ENCODE data around the gene ADAM12. TPM values are rescaled to one million over a fixed set of nuclear protein-coding genes. Genes with fewer than 3 reads are reported as not detected.

ADAM12 gene
- total RNA-seq, 3 donors from 2014 or later (not counting 1 experiment from before 2014, with no cell fraction given), result 1.6 to 1.9 (median 1.8) TPM

DNA sequence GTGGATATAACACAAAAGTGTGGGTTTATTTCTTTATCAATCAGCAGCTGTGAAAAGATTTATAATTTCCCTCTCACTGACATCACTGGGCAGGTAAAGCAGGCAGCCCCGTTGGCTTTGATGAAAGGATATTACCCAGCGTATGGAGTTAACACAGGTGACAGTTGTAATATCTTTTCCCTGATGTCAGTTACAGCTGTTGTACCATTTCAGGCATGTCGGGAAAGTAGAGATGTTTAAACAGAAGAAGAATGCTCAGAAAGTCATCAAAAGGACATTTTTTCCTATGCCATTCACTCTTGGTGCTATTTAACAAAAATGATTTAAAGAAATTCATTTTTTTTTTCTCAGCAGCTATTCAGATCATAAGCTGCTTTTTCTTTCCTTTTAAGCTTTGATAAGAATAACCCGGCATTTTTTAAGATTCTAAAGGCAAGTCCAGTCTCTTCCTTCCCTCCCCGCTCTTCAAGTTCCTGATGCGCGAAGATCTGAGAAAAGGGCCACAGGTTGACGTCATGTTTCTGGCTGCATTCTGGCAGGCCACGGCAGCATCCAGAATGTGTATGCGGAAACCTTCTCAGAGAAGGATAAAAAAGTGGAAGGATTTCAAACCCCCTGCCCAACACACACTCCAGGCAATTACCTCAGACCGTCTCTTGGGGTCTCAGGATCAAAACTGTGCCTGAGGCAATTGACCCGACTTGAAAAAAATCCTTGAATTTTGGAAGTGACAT is 32.5 kb upstream of the ADAM12 start:
- Mint-ChIP-seq H3K36me3 (peaks cover 14% of the 10 kb centered on the region), H3K4me3 (no peak overlapping the region), H3K4me1 (peaks cover 0 to 8% of the 10 kb centered on the region in 2 donors), H3K9me3 (peaks cover 5 to 8% of the 10 kb centered on the region in 2 donors), H3K27me3 (ENCODE audit: low read depth in 2 of 2) (peaks cover 3 to 24% of the 10 kb centered on the region in 2 donors), H3K27ac (no peak overlapping the region)
- H3K9me3 ChIP-seq (ENCODE audit: control insufficient read depth, insufficient read depth, low read length), result peaks cover 12% of the 10 kb centered on the region
- DNase-seq (no peak), ATAC-seq (no peak)
- intact Hi-C loops (cut with micrococcal nuclease), result no loop called here
- peaks cover 2% of the 10 kb centered on the region for H3K4me1 ChIP-seq (ENCODE audit: control insufficient read depth, insufficient read depth, low read length)
- WGBS (ENCODE audit: insufficient coverage), result 90% methylated on average over 11 of the region's 12 CpGs
- H3K27me3 ChIP-seq (ENCODE audit: control insufficient read depth, insufficient read depth, low read length), result no peaks in the 10 kb centered on the region
- H3K4me3 ChIP-seq (ENCODE audit: low read length), result no peak overlapping the region
- TF ChIP-seq CTCF (IDR thresholded peaks at IDR 0.05), result no peak
- no peaks in the 10 kb centered on the region for H3K36me3 ChIP-seq (ENCODE audit: control insufficient read depth, insufficient read depth, low read length)
- no peak overlapping the region for H3K27ac ChIP-seq (ENCODE audit: low read length)

- Mint-ChIP-seq H3K27ac (no peak overlapping the region), H3K4me3 (no peak overlapping the region), H3K9me3 (peaks cover 0 to 4% of the 10 kb centered on the region in 2 donors), H3K27me3 (ENCODE audit: low read depth in 2 of 2) (peaks cover 6 to 32% of the 10 kb centered on the region in 2 donors), H3K36me3 (no peaks in the 10 kb centered on the region), H3K4me1 (no peaks in the 10 kb centered on the region)
- Histone ChIP-seq H3K4me1 (ENCODE audit: control insufficient read depth, insufficient read depth, low read length) (no peaks in the 10 kb centered on the region), H3K27me3 (ENCODE audit: control insufficient read depth, insufficient read depth, low read length) (no peaks in the 10 kb centered on the region), H3K27ac (ENCODE audit: low read length) (no peak overlapping the region), H3K4me3 (ENCODE audit: low read length) (no peak overlapping the region), H3K9me3 (ENCODE audit: control insufficient read depth, insufficient read depth, low read length) (peaks cover 2% of the 10 kb centered on the region), H3K36me3 (ENCODE audit: control insufficient read depth, insufficient read depth, low read length) (no peaks in the 10 kb centered on the region)
- intact Hi-C loops (cut with micrococcal nuclease), result no loop called here
- DNase-seq, result no peak
- ATAC-seq, result no peak
- 72% methylated on average over 3 of the region's 4 CpGs for WGBS (ENCODE audit: insufficient coverage)
- TF ChIP-seq CTCF (IDR thresholded peaks at IDR 0.05), result no peak
These were observed 29.0 kb upstream of the ADAM12 start for GRCh38 chr10:126417220-126417825.

DNA sequence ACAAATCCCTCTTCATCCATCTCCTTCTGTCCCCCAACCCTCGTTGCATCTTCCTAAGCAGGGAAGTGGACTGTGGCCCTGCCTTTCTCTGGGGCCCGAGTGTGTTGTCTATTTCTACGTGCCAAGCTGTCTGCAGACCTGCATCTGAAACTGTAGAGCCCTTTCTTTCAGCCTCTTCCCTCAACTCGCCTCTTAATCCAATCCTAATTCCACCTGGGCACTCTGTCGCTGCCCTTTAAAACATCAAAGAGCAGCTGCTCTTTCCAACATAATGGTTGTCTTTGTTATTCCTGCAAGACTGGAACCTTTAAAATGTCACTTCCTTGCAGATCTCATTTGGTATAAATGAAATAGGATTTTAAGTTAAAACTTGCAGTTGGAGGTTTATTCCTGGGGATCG is 21.5 kb upstream of the ADAM12 start:
- H3K4me3 Mint-ChIP-seq, result no peak overlapping the region
- H3K27ac Mint-ChIP-seq, result no peak overlapping the region
- H3K4me1 ChIP-seq (ENCODE audit: control insufficient read depth, insufficient read depth, low read length), result no peaks in the 10 kb centered on the region

More for the DNA sequence above, 21.5 kb upstream of the ADAM12 start:
- Histone ChIP-seq H3K36me3 (ENCODE audit: control insufficient read depth, insufficient read depth, low read length) (no peaks in the 10 kb centered on the region), H3K9me3 (ENCODE audit: control insufficient read depth, insufficient read depth, low read length) (no peaks in the 10 kb centered on the region), H3K27me3 (ENCODE audit: control insufficient read depth, insufficient read depth, low read length) (no peaks in the 10 kb centered on the region), H3K4me3 (ENCODE audit: low read length) (no peak overlapping the region), H3K27ac (ENCODE audit: low read length) (no peak overlapping the region)
- no peak for DNase-seq
- TF ChIP-seq CTCF (IDR thresholded peaks at IDR 0.05), result no peak
- ATAC-seq, result no peak
- Mint-ChIP-seq H3K36me3 (no peaks in the 10 kb centered on the region), H3K9me3 (no peaks in the 10 kb centered on the region), H3K4me1 (no peaks in the 10 kb centered on the region), H3K27me3 (ENCODE audit: low read depth in 2 of 2) (peaks cover 5 to 27% of the 10 kb centered on the region in 2 donors)
- 69% methylated on average over 6 of the region's 6 CpGs for WGBS (ENCODE audit: insufficient coverage)
- intact Hi-C loops (cut with micrococcal nuclease), result no loop called here
